ENCODE measurements around the gene NDUFB8. TPM values are rescaled to one million over a fixed set of nuclear protein-coding genes. Genes with fewer than 3 reads are reported as not detected.

Gene NDUFB8
- total and polyA plus RNA-seq, 10 of the 15 experiments (the other 5 are each of a cell fraction or from before 2014, with no cell fraction given), result 180 to 572 (median 382) TPM

- CTCF ChIA-PET, result interaction anchor here (0.9 to 3.5 kb wide), 37 partner anchors 8 to 673 kb away, joined by 3 to 49 read pairs (median 6); partner anchors contain the start of genes HIF1AN, NDUFB8 and SCD
- H3K4me2 ChIP-seq (ENCODE audit: control insufficient read depth, insufficient read depth), result no peak within 1 kb of the TSS
- in situ Hi-C loops (cut with MboI), result no loop called here
- no peaks in the 10 kb centered on the region for H3K4me1 ChIP-seq (ENCODE audit: control insufficient read depth, insufficient read depth, low read length)
- ATAC-seq (peak; percentile 23), DNase-seq (ENCODE audit: low read depth, low spot score) (no peak), FAIRE-seq (no peak)
- BruUV-seq (replicated peaks), result no TSS peak
- SMC1A ChIA-PET (ENCODE audit: uncharacterized antibody, unreplicated experiment), result interaction anchor here (0.5 to 3.8 kb wide), 17 partner anchors 8 to 673 kb away, joined by 3 to 23 read pairs (median 5); partner anchors contain the start of gene HIF1AN
- no peak within 1 kb of the TSS for H3K9ac ChIP-seq (ENCODE audit: control insufficient read depth, insufficient read depth, low read length)
- TF ChIP-seq POLR2A (IDR thresholded peaks at IDR 0.05; ENCODE audit: low read depth, low read length) (peak; percentile 50), MYB (IDR thresholded peaks at IDR 0.05; ENCODE audit: borderline replicate concordance, low read depth, low read length) (no peak), CTCF (IDR thresholded peaks at IDR 0.05 in 2 of 3, conservative IDR thresholded peaks at IDR 0.05 in 1 of 3; ENCODE audit: control insufficient read depth in 2 of 3, extremely low read depth in 1 of 3, insufficient read depth in 1 of 3, low read depth in 3 of 3, low read length in 3 of 3) (0 out of 6 replicates have a peak, but pooled peaks of 1 of the 3 experiments have one; percentile 8), HDAC2 (IDR thresholded peaks at IDR 0.05) (no peak), RAD21 (IDR thresholded peaks at IDR 0.05; ENCODE audit: insufficient read depth, low read depth, low read length) (no peak), CEBPZ (IDR thresholded peaks at IDR 0.05; ENCODE audit: low read depth, low read length) (no peak), NRF1 (conservative IDR thresholded peaks at IDR 0.05; ENCODE audit: low read depth, low read length) (no peak)
- no peak within 1 kb of the TSS for H3K27ac ChIP-seq (ENCODE audit: control insufficient read depth, insufficient read depth)
- POLR2A ChIA-PET, result no interaction called here
- no peaks in the 10 kb centered on the region for H4K20me1 ChIP-seq (ENCODE audit: control insufficient read depth, insufficient read depth)
- RAD21 ChIA-PET (ENCODE audit: unreplicated experiment), result interaction anchor here (0.7 to 2.0 kb wide), 17 partner anchors 8 to 359 kb away, joined by 3 to 20 read pairs (median 4); no protein-coding TSS in a partner anchor
- H2AFZ ChIP-seq (ENCODE audit: control insufficient read depth, low read depth, low read length), result no peak within 1 kb of the TSS
- no peak within 1 kb of the TSS for H3K4me3 ChIP-seq
- H3K36me3 ChIP-seq (ENCODE audit: control insufficient read depth in 2 of 2, insufficient read depth in 2 of 2, low read length in 1 of 2), result peaks cover 5 to 8% of the 10 kb centered on the region in 2 experiments; a peak in 3 of 4 replicates
- 89% methylated on average over 59 of the region's 72 CpGs for WGBS (ENCODE audit: insufficient coverage, insufficient replicate concordance, low lambda C conversion rate, missing lambda C conversion rate)
- H3K79me2 ChIP-seq (ENCODE audit: control insufficient read depth, insufficient read depth, low read length), result no peaks in the 10 kb centered on the region
- intact Hi-C loops (cut with micrococcal nuclease; ENCODE audit: unreplicated experiment), result no loop called here
- no peaks in the 10 kb centered on the region for H3K27me3 ChIP-seq (replicated peaks in 1 of 2; ENCODE audit: control insufficient read depth in 2 of 2, insufficient read depth in 2 of 2, low read length in 1 of 2)
- no peaks in the 10 kb centered on the region for H3K9me3 ChIP-seq (replicated peaks; ENCODE audit: control insufficient read depth, insufficient read depth, low read length)
Observed at GRCh38 chr10:100519311-100520051, 10.2 kb downstream of the NDUFB8 start, which contains the start of gene SEC31B. TSS of gene SEC31B (minus strand) at chr10:100519861. CDS start at chr10:100516952, 2,909 bp downstream.

Measured in GM12878 (cell line).